ENCODE measurements around the gene CFAP58.

Gene CFAP58

DNA sequence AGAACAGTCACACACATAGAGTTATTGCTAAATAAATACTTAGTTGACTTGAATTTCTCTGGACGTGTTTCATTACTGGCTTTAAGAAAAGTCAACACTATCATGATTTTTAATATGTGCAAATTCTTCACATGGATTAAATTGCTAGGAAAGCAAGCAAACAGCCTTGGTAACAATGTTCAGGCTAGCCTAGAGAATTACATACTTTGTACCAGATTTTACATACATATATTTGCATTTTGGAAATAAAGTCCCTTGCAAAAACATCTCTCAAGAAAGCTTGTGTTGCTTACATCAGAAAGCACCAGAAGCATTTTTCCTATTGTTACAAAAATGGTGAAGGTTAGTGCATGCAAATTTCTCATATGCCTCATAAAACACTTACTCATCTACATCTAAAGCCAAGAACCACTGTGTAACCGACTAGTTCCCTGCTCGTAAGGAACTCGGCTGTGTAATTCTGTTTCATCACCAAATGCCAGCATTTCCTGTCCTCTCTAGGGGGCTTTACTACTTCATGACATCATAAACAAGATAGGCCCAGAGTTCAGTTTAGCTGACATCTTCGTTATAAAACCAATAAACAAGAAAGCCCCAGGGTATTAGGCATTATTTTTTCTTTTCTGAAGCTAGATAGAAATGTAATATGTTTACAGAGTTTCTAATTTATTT, 87.8 kb downstream of the CFAP58 start:
- ChIA-PET POLR2A (no interaction called here), CTCF (no interaction called here)
- TF ChIP-seq CTCF (IDR thresholded peaks at IDR 0.05; ENCODE audit: control extremely low read depth, extremely low read depth, low read depth, missing control alignments): no peak
- no peak for DNase-seq (ENCODE audit: extremely low spot score)

DNA sequence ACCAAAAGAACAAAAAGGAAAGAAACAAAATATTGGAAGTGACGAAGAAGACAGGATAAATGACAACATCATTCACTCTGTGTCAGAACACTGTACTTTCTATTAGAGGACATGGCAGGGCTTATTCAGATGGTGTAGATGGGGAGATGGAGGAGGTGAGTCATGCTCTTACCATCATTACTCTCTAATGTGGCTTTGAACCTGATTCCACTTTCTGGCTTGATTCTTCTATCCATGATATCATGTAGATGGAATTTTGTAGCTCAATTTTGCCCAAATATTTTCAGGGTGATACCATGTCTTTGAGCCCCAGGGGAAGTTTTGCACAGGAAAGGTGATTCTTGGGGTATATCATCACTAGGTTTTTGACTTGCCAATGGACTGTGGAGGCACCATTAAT, 91.7 kb downstream of the CFAP58 start:
- no peak for DNase-seq (ENCODE audit: extremely low spot score)
- TF ChIP-seq CTCF (IDR thresholded peaks at IDR 0.05; ENCODE audit: control extremely low read depth, extremely low read depth, low read depth, missing control alignments): no peak
- CTCF ChIA-PET: interaction anchor here (1.2 kb wide), 1 partner anchor 10 kb away, joined by 3 read pairs; no protein-coding TSS in a partner anchor
- POLR2A ChIA-PET: no interaction called here

GRCh38 chr10:104446151-104446550, 92.5 kb downstream of the CFAP58 start:
- TF ChIP-seq CTCF (IDR thresholded peaks at IDR 0.05; ENCODE audit: control extremely low read depth, extremely low read depth, low read depth, missing control alignments): no peak
- no peak for DNase-seq (ENCODE audit: extremely low spot score)
- POLR2A ChIA-PET: no interaction called here
- CTCF ChIA-PET: interaction anchor here (1.2 kb wide), 1 partner anchor 9 kb away, joined by 3 read pairs; no protein-coding TSS in a partner anchor

DNA sequence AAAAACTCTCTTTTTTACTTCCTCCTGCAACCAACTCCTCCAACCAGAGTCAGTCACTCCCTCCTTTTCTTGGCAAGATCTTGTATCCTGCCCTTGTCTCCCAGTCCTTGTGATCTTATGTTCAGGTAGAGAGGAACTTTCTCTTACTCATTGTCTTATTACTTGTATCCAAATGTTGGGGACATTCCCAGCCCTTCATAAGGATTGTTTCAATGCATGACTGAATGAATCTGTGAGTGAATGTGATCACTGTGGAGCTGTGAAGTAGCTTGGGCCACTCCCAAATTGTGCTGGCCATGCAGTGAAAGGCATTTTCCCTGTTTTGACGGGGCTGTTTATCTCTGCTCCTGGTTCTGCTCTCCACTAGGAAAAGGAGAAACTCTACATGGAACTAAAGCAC, 93.7 kb downstream of the CFAP58 start:
- ChIA-PET CTCF (no interaction called here), POLR2A (no interaction called here)
- no peak for DNase-seq (ENCODE audit: extremely low spot score)
- no peak for TF ChIP-seq CTCF (IDR thresholded peaks at IDR 0.05; ENCODE audit: control extremely low read depth, extremely low read depth, low read depth, missing control alignments)

GRCh38 chr10:104447906-104448305, 94.3 kb downstream of the CFAP58 start:
- ChIA-PET CTCF (no interaction called here), POLR2A (no interaction called here)
- no peak for DNase-seq (ENCODE audit: extremely low spot score)
- TF ChIP-seq CTCF (IDR thresholded peaks at IDR 0.05; ENCODE audit: control extremely low read depth, extremely low read depth, low read depth, missing control alignments): no peak

- no peak for TF ChIP-seq CTCF (IDR thresholded peaks at IDR 0.05; ENCODE audit: control extremely low read depth, extremely low read depth, low read depth, missing control alignments)
- no peak for DNase-seq (ENCODE audit: extremely low spot score)
- CTCF ChIA-PET: no interaction called here
- POLR2A ChIA-PET: no interaction called here
Observed at GRCh38 chr10:104449391-104449790, 95.8 kb downstream of the CFAP58 start.

Measured in GM10248 (cell line).